ENCODE measurements around the gene RPUSD3. TPM values are rescaled to one million over a fixed set of nuclear protein-coding genes. Genes with fewer than 3 reads are reported as not detected.

RPUSD3 gene
- polyA plus RNA-seq, 2 of the 4 experiments (the other 2 are of a cell fraction), result 38.9 to 44.5 TPM

- POLR2A ChIA-PET, result interaction anchor here (0.6 to 2.3 kb wide), 8 partner anchors 9 to 926 kb away, joined by 3 to 21 read pairs (median 4); partner anchors contain the start of genes CIDEC, CRELD1 and RPUSD3
- ATAC-seq, result peak; percentile 78 to 89
- DNase-seq (ENCODE audit: low read depth in 1 of 2, low spot score in 1 of 2), result peak; percentile 87 to 93
- WGBS (ENCODE audit: missing lambda C conversion rate), result 1% methylated on average over 32 of the region's 62 CpGs
- H3K4me3 ChIP-seq, result peak within 1 kb of the TSS; percentile 81
- H3K4me2 ChIP-seq, result peak within 1 kb of the TSS; percentile 79
- no peaks in the 10 kb centered on the region for H3K9me3 ChIP-seq
- FAIRE-seq, result no peak
- H3K27ac ChIP-seq, result peak within 1 kb of the TSS; percentile 94 to 98
- CTCF ChIA-PET, result interaction anchor here (1.2 to 3.6 kb wide), 10 partner anchors 11 to 63 kb away, joined by 3 to 20 read pairs (median 5); partner anchors contain the start of genes IL17RC and IL17RE
- peaks cover 46% of the 10 kb centered on the region for H3K4me1 ChIP-seq
- peak; percentile 95 for TF ChIP-seq PHF8 (IDR thresholded peaks at IDR 0.05; ENCODE audit: borderline replicate concordance, low read depth)
- 0 out of 2 replicates have a peak, but pooled peaks have one; percentile 60 for TF ChIP-seq MYC (IDR thresholded peaks at IDR 0.05; ENCODE audit: borderline replicate concordance, low read length)
- no peak for TF ChIP-seq TP53 (CRISPR knock-in tag; IDR thresholded peaks at IDR 0.05)
- no peak for TF ChIP-seq NPAS2 (CRISPR knock-in tag; IDR thresholded peaks at IDR 0.05; ENCODE audit: borderline replicate concordance)
- peak; percentile 94 for TF ChIP-seq CHD4 (IDR thresholded peaks at IDR 0.05; ENCODE audit: borderline replicate concordance)
- peak; percentile 47; the same call in 1 of the 2 replicates for TF ChIP-seq E2F6 (IDR thresholded peaks at IDR 0.05; ENCODE audit: borderline replicate concordance, low read depth)
- no peak for TF ChIP-seq USF2 (IDR thresholded peaks at IDR 0.05)
- TF ChIP-seq CBX8 (IDR thresholded peaks at IDR 0.05), result no peak
- TF ChIP-seq MAFK (IDR thresholded peaks at IDR 0.05; ENCODE audit: partially characterized antibody), result no peak
- TF ChIP-seq EHMT2 (IDR thresholded peaks at IDR 0.05; ENCODE audit: low read depth), result no peak
- TF ChIP-seq HOXB5 (CRISPR knock-in tag; IDR thresholded peaks at IDR 0.05), result no peak
- no peak for TF ChIP-seq SREBF2 (IDR thresholded peaks at IDR 0.05)
- TF ChIP-seq HMGXB4 (CRISPR knock-in tag; IDR thresholded peaks at IDR 0.05; ENCODE audit: borderline replicate concordance), result peak; percentile 89; the same call in 1 of the 2 replicates
- TF ChIP-seq CBX2 (IDR thresholded peaks at IDR 0.05; ENCODE audit: borderline replicate concordance, low read depth), result no peak
- TF ChIP-seq ATOH8 (CRISPR knock-in tag; IDR thresholded peaks at IDR 0.05; ENCODE audit: low read depth), result 0 out of 2 replicates have a peak, but pooled peaks have one; percentile 35
- TF ChIP-seq HOXB13 (CRISPR knock-in tag; IDR thresholded peaks at IDR 0.05; ENCODE audit: low read depth), result no peak
- TF ChIP-seq CHD2 (IDR thresholded peaks at IDR 0.05; ENCODE audit: low read length, partially characterized antibody), result no peak
- peak in 1 of 2 experiments; percentile 12; a peak in 1 of 5 replicates for TF ChIP-seq RAD21 (conservative IDR thresholded peaks at IDR 0.05 in 1 of 2, IDR thresholded peaks at IDR 0.05 in 1 of 2)
- peak; percentile 57; the same call in 1 of the 2 replicates for TF ChIP-seq KDM1A (IDR thresholded peaks at IDR 0.05; ENCODE audit: low read depth)
- TF ChIP-seq ELK1 (IDR thresholded peaks at IDR 0.05; ENCODE audit: low read depth, low read length), result no peak
- no peak for TF ChIP-seq FOSL2 (IDR thresholded peaks at IDR 0.05)
- no peak for TF ChIP-seq FOSL2 (CRISPR knock-in tag; IDR thresholded peaks at IDR 0.05)
- peak; percentile 87 for TF ChIP-seq MAX (IDR thresholded peaks at IDR 0.05)
- TF ChIP-seq MAZ (IDR thresholded peaks at IDR 0.05; ENCODE audit: borderline replicate concordance, low read depth, low read length), result 0 out of 2 replicates have a peak, but pooled peaks have one; percentile 37
- peak; percentile 85 for TF ChIP-seq POLR2A (IDR thresholded peaks at IDR 0.05; ENCODE audit: low read length)
- peak; percentile 25; the same call in 1 of the 2 replicates for TF ChIP-seq HDAC2 (IDR thresholded peaks at IDR 0.05)
- TF ChIP-seq RARB (CRISPR knock-in tag; IDR thresholded peaks at IDR 0.05), result no peak
- no peak for TF ChIP-seq FOSB (CRISPR knock-in tag; IDR thresholded peaks at IDR 0.05)
- 0 out of 2 replicates have a peak, but pooled peaks have one; percentile 77 for TF ChIP-seq TFCP2L1 (CRISPR knock-in tag; IDR thresholded peaks at IDR 0.05)
- no peak for TF ChIP-seq BHLHE40 (IDR thresholded peaks at IDR 0.05; ENCODE audit: low read depth, low read length)
- no peak for TF ChIP-seq CEBPB (IDR thresholded peaks at IDR 0.05)
- no peak for TF ChIP-seq HEYL (CRISPR knock-in tag; IDR thresholded peaks at IDR 0.05)
- TF ChIP-seq RCOR1 (IDR thresholded peaks at IDR 0.05; ENCODE audit: low read depth, low read length), result no peak
- peak in 1 of 2 experiments; percentile 96; a peak in 3 of 5 replicates for TF ChIP-seq JUN (IDR thresholded peaks at IDR 0.05)
- no peak for TF ChIP-seq RNF2 (IDR thresholded peaks at IDR 0.05; ENCODE audit: borderline replicate concordance, low read depth)
Observed at GRCh38 chr3:9890249-9891071, 46.7 kb upstream of the RPUSD3 start, which contains the start of gene JAGN1. Gene JAGN1 (plus strand): TSS chr3:9890610. CDS start chr3:9890723, 113 bp downstream.
